ENCODE measurements around the gene THAP4.

- TF ChIP-seq CTCF (IDR thresholded peaks at IDR 0.05; ENCODE audit: insufficient read depth, low read depth, low read length) (no peak), EZH2 (IDR thresholded peaks at IDR 0.05; ENCODE audit: insufficient read depth, low read length) (no peak)
These were observed 38.9 kb downstream of the THAP4 start for GRCh38 chr2:241598061-241598460.
